HG03175 (cell line): Measurements from ENCODE around the gene PSMD9.
A peak's percentile ranks its signal among the peaks of the same experiment; 100 is the strongest.
"Not testable (repeated sequence)": the region's sequence is repeated elsewhere in the genome, so short reads cannot be mapped to it uniquely, and the experiment has no call there.

Experiments
- ATAC-seq: cut with Tn5 transposase; IDR thresholded peaks from one replicate; pipeline ENCODE4 v1.9.1; 2021; ENCODE audit warnings: mild to moderate bottlenecking, moderate library complexity; ENCODE audit not compliant: unreplicated experiment

The PSMD9 gene

GRCh38 chr12:121917950-121918678 lies 29.5 kb downstream of the PSMD9 start, which contains the start of gene CFAP251:
Gene CFAP251 (plus strand): TSS chr12:121918592. CDS start chr12:121921306, 2,714 bp downstream.
- ATAC-seq = peak; percentile 97

GRCh38 chr12:121918679-121919038 lies 30.1 kb downstream of the PSMD9 start:
- peak; percentile 30 for ATAC-seq

GRCh38 chr12:121921066-121921465 lies 32.5 kb downstream of the PSMD9 start:
- no peak for ATAC-seq

- ATAC-seq = no peak
Observed at GRCh38 chr12:121925358-121925695, 36.7 kb downstream of the PSMD9 start.

- peak; percentile 47 for ATAC-seq
Observed at GRCh38 chr12:121926874-121927706, 38.5 kb downstream of the PSMD9 start.

- ATAC-seq = no peak
Observed at GRCh38 chr12:121927813-121928212, 39.2 kb downstream of the PSMD9 start.

GRCh38 chr12:121929545-121929944 lies 41.0 kb downstream of the PSMD9 start:
- ATAC-seq = not testable (repeated sequence)

- ATAC-seq = no peak
Observed at GRCh38 chr12:121930862-121931261, 42.3 kb downstream of the PSMD9 start.

- ATAC-seq = no peak
Observed at GRCh38 chr12:121932176-121932536, 43.6 kb downstream of the PSMD9 start.

- ATAC-seq = no peak
Observed at GRCh38 chr12:121932914-121933521, 44.4 kb downstream of the PSMD9 start.

- no peak for ATAC-seq
Observed at GRCh38 chr12:121933522-121934308, 45.1 kb downstream of the PSMD9 start.

- no peak for ATAC-seq
Observed at GRCh38 chr12:121934309-121934664, 45.7 kb downstream of the PSMD9 start.

- ATAC-seq = no peak
Observed at GRCh38 chr12:121937654-121938053, 49.1 kb downstream of the PSMD9 start.

GRCh38 chr12:121939186-121939585 lies 50.6 kb downstream of the PSMD9 start:
- no peak for ATAC-seq

- ATAC-seq = no peak
Observed at GRCh38 chr12:121939992-121940766, 51.6 kb downstream of the PSMD9 start.

GRCh38 chr12:121942145-121942718 lies 53.6 kb downstream of the PSMD9 start:
- no peak for ATAC-seq

- ATAC-seq = no peak
Observed at GRCh38 chr12:121943926-121944325, 55.3 kb downstream of the PSMD9 start.

GRCh38 chr12:121946313-121947025 lies 57.9 kb downstream of the PSMD9 start:
- no peak for ATAC-seq

GRCh38 chr12:121947981-121948380 lies 59.4 kb downstream of the PSMD9 start:
- ATAC-seq = no peak
